GM23338 (cell line): Measurements from ENCODE around the gene TARS2. TPM values are rescaled to one million over a fixed set of nuclear protein-coding genes. Genes with fewer than 3 reads are reported as not detected.
A peak's percentile ranks its signal among the peaks of the same experiment; 100 is the strongest.

Source experiments
- ATAC-seq: fragments of 200-7000 bp; cut with Tn5 transposase; 3 replicates; pipeline ENCODE4 v1.9.1; 2020
- DNase-seq: peaks from one replicate; pipeline ENCODE4 v3.0.0-alpha.2; 2015; ENCODE audit warnings: low spot score
- H2AFZ ChIP-seq: fragments of 200-600 bp; sonication (generic); 2 replicates; pipeline ENCODE4 v1.8.0; 2016; ENCODE audit warnings: antibody characterized with exemption, mild to moderate bottlenecking, moderate library complexity
- H3F3A ChIP-seq: fragments of 200-600 bp; sonication (generic); replicated peaks from 2 replicates; pipeline ENCODE4 v1.8.0; 2017; ENCODE audit warnings: antibody characterized with exemption, mixed run types, low read depth
- H3K27ac ChIP-seq: fragments of 200-600 bp; sonication (generic); 2 replicates; pipeline ENCODE4 v1.6.1; 2016; ENCODE audit warnings: low read depth
- H3K27me3 ChIP-seq: fragments of 200-600 bp; sonication (generic); 2 replicates; pipeline ENCODE4 v1.8.0; 2016; ENCODE audit warnings: mild to moderate bottlenecking, mixed run types, moderate library complexity; ENCODE audit not compliant: insufficient read depth
- H3K36me3 ChIP-seq: fragments of 200-600 bp; sonication (generic); 2 replicates; pipeline ENCODE4 v1.8.0; 2016; ENCODE audit warnings: mild to moderate bottlenecking; ENCODE audit not compliant: insufficient read depth
- H3K4me1 ChIP-seq: fragments of 200-600 bp; sonication (generic); 2 replicates; pipeline ENCODE4 v1.8.0; 2016; ENCODE audit warnings: mild to moderate bottlenecking, moderate library complexity; ENCODE audit not compliant: insufficient read depth
- H3K4me2 ChIP-seq: fragments of 200-600 bp; sonication (generic); 2 replicates; pipeline ENCODE4 v1.7.1; 2017; ENCODE audit warnings: mixed run types
- H3K4me3 ChIP-seq: fragments of 200-600 bp; sonication (generic); 2 replicates; pipeline ENCODE4 v1.6.1; 2016; ENCODE audit warnings: mixed run types
- H3K79me2 ChIP-seq: fragments of 200-600 bp; sonication (generic); replicated peaks from 2 replicates; pipeline ENCODE4 v1.8.0; 2017; ENCODE audit warnings: mild to moderate bottlenecking; ENCODE audit not compliant: insufficient read depth
- H3K9me2 ChIP-seq: fragments of 200-600 bp; sonication (generic); 2 replicates; pipeline ENCODE4 v1.8.0; 2017; ENCODE audit not compliant: insufficient read depth
- H4K20me1 ChIP-seq: fragments of 200-600 bp; sonication (generic); replicated peaks from 2 replicates; pipeline ENCODE4 v1.8.0; 2017; ENCODE audit warnings: mild to moderate bottlenecking; ENCODE audit not compliant: insufficient read depth
- H3K27ac Mint-ChIP-seq: 2 replicates; pipeline ENCODE4 v1.8.0; 2020; ENCODE audit warnings: inconsistent platforms, mild to moderate bottlenecking, moderate library complexity, mixed read lengths
- H3K27me3 Mint-ChIP-seq: 3 replicates; pipeline ENCODE4 v1.8.0; 2022; ENCODE audit warnings: low read depth, mild to moderate bottlenecking, moderate library complexity, mixed read lengths, inconsistent platforms; ENCODE audit not compliant: insufficient read depth, poor library complexity
- H3K36me3 Mint-ChIP-seq: 3 replicates; pipeline ENCODE4 v1.8.0; 2021; ENCODE audit warnings: low read depth, mild to moderate bottlenecking, inconsistent platforms, moderate library complexity, mixed read lengths
- H3K4me1 Mint-ChIP-seq: 3 replicates; pipeline ENCODE4 v1.8.0; 2020; ENCODE audit warnings: mild to moderate bottlenecking, inconsistent platforms, mixed read lengths
- H3K4me3 Mint-ChIP-seq: 3 replicates; pipeline ENCODE4 v1.8.0; 2021; ENCODE audit warnings: moderate library complexity, mild to moderate bottlenecking, inconsistent platforms, mixed read lengths
- H3K9me3 Mint-ChIP-seq: 3 replicates; pipeline ENCODE4 v1.8.0; 2020; ENCODE audit warnings: moderate library complexity, mild to moderate bottlenecking, inconsistent platforms, mixed read lengths
- CREB1 ChIP-seq: fragments of 250-450 bp; sonication (Bioruptor Pico); IDR thresholded peaks from 2 replicates; pipeline ENCODE4 v1.5.0; 2020; ENCODE audit warnings: low read depth, mild to moderate bottlenecking, moderate library complexity
- ETS1 ChIP-seq: IDR thresholded peaks from 2 replicates; pipeline ENCODE4 v1.6.1; 2016; ENCODE audit warnings: antibody characterized with exemption
- EZH2phosphoT487 ChIP-seq: fragments of 200-600 bp; sonication (generic); IDR thresholded peaks from one replicate; pipeline ENCODE4 v1.8.1; 2018; ENCODE audit warnings: antibody characterized with exemption; ENCODE audit not compliant: unreplicated experiment
- JUNB ChIP-seq: IDR thresholded peaks from one replicate; pipeline ENCODE4 v1.6.1; 2016; ENCODE audit warnings: antibody characterized with exemption; ENCODE audit not compliant: unreplicated experiment
- NANOG ChIP-seq: IDR thresholded peaks from 2 replicates; pipeline ENCODE4 v1.6.1; 2016; ENCODE audit warnings: antibody characterized with exemption, borderline replicate concordance
- POLR2AphosphoS5 ChIP-seq: IDR thresholded peaks from 2 replicates; pipeline ENCODE4 v1.6.1; 2016; ENCODE audit warnings: antibody characterized with exemption, low read depth
- STAT1 ChIP-seq: IDR thresholded peaks from one replicate; pipeline ENCODE4 v1.6.1; 2016; ENCODE audit warnings: antibody characterized with exemption; ENCODE audit not compliant: unreplicated experiment
- ZNF114 ChIP-seq: fragments of 250-450 bp; sonication (Bioruptor Pico); IDR thresholded peaks from 2 replicates; pipeline ENCODE4 v1.5.0; 2020; ENCODE audit warnings: mild to moderate bottlenecking, moderate library complexity
- polyA plus RNA-seq: library from polyadenylated mRNA; unstranded; fragments of >200 nt; fragmentation: Nextera tagmentation; extraction: Ambion mirVana; gene quantifications from 2 replicates; pipeline ENCODE4 v1.2.1, GENCODE V29; 2016
- total RNA-seq: library from RNA; depleted of rRNA; stranded (reverse); fragments of >200 nt; shearing (Covaris generic); gene quantifications from 2 replicates; pipeline ENCODE4 v1.2.3, GENCODE V29; 2014
- TF ChIP-seq, protein P1 (sequence below): IDR thresholded peaks from one replicate; pipeline ENCODE4 v1.6.1; 2018; ENCODE audit warnings: antibody characterized with exemption; ENCODE audit not compliant: unreplicated experiment
- TF ChIP-seq, protein P2 (sequence below), 2 experiments: fragments of 200-600 bp in 1 of 2; sonication (generic) in 1 of 2; conservative IDR thresholded peaks; 2 replicates each; pipeline versions ENCODE4 v1.5.1 to v1.6.1; 2016 to 2017; ENCODE audit warnings: antibody characterized with exemption in 2 of 2, low read depth in 2 of 2, mild to moderate bottlenecking in 2 of 2, moderate library complexity in 1 of 2

Gene TARS2
- total and polyA plus RNA-seq, 2 experiments from 2014 or later: 19.5 to 28.4 TPM

DNA sequence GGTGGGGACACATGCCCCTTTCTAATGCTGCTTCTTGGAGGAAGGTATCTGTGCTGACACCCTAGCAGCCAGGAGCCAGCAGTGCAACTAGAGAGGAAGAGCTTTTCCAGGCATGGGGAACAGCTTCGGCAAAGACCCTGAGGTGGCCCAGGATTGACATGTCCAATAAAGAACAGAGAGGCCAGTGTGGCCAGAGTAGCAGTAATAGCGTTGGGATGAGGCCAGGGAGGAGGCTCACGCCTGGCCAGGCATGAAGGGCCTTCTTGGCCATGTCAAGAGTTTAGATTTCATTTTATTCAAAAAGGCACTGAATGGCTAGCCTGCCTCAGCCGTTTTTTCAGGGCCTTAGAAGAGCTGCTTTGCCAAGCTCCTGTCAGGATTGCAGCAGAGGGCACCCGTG, 45.6 kb downstream of the TARS2 start:
- DNase-seq (no peak), ATAC-seq (no peak)
- Mint-ChIP-seq H3K9me3 (no peaks in the 10 kb centered on the region), H3K27me3 (peaks cover 3% of the 10 kb centered on the region), H3K4me1 (peaks cover 18% of the 10 kb centered on the region), H3K36me3 (no peaks in the 10 kb centered on the region), H3K27ac (no peak overlapping the region), H3K4me3 (no peak overlapping the region; the same call in 2 of the 3 replicates)
- no peak overlapping the region for H2AFZ ChIP-seq
- no peak overlapping the region for H3K4me2 ChIP-seq
- no peak overlapping the region for H3K27ac ChIP-seq
- no peaks in the 10 kb centered on the region for H3K9me2 ChIP-seq
- H3K27me3 ChIP-seq: no peaks in the 10 kb centered on the region
- no peaks in the 10 kb centered on the region for H3K79me2 ChIP-seq
- 0 out of 2 replicates have a peak, but pooled peaks cover 2% of the 10 kb centered on the region for H3K4me1 ChIP-seq
- TF ChIP-seq CREB1 (CRISPR knock-in tag) (no peak), ETS1 (no peak), POLR2AphosphoS5 (no peak), JUNB (no peak), ZNF114 (CRISPR knock-in tag) (no peak), EZH2phosphoT487 (no peak), STAT1 (no peak), NANOG (no peak)
- TF ChIP-seq, protein P1, sequence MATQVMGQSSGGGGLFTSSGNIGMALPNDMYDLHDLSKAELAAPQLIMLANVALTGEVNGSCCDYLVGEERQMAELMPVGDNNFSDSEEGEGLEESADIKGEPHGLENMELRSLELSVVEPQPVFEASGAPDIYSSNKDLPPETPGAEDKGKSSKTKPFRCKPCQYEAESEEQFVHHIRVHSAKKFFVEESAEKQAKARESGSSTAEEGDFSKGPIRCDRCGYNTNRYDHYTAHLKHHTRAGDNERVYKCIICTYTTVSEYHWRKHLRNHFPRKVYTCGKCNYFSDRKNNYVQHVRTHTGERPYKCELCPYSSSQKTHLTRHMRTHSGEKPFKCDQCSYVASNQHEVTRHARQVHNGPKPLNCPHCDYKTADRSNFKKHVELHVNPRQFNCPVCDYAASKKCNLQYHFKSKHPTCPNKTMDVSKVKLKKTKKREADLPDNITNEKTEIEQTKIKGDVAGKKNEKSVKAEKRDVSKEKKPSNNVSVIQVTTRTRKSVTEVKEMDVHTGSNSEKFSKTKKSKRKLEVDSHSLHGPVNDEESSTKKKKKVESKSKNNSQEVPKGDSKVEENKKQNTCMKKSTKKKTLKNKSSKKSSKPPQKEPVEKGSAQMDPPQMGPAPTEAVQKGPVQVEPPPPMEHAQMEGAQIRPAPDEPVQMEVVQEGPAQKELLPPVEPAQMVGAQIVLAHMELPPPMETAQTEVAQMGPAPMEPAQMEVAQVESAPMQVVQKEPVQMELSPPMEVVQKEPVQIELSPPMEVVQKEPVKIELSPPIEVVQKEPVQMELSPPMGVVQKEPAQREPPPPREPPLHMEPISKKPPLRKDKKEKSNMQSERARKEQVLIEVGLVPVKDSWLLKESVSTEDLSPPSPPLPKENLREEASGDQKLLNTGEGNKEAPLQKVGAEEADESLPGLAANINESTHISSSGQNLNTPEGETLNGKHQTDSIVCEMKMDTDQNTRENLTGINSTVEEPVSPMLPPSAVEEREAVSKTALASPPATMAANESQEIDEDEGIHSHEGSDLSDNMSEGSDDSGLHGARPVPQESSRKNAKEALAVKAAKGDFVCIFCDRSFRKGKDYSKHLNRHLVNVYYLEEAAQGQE: no peak
- H4K20me1 ChIP-seq: no peaks in the 10 kb centered on the region
- H3K36me3 ChIP-seq: no peaks in the 10 kb centered on the region
- no peak overlapping the region for H3K4me3 ChIP-seq
- H3F3A ChIP-seq: peaks cover 7% of the 10 kb centered on the region; the same call in 1 of the 2 replicates

DNA sequence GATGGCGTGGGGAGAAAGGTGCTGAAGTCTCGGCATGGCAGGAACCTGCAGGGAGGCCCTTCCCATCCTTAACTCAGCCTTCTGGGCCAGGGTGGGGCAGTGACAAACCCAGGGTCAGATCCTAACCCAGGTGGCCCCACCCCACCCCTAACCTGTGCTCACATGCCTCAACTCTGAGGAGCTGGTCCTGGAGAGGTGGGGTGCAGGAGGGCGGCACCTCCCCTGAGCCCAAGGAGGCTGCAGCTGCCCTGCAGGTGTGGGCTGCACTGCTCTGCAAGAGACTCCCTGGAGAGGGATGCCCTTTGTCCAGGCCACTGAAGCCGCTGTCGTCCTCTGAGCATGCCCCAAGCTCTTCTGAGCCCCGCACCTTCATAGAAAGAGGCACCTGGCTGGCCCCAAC, 46.8 kb downstream of the TARS2 start:
- no peak overlapping the region for H3K4me2 ChIP-seq
- Mint-ChIP-seq H3K27me3 (peaks cover 4% of the 10 kb centered on the region), H3K4me3 (no peak overlapping the region), H3K4me1 (peaks cover 28% of the 10 kb centered on the region), H3K36me3 (no peaks in the 10 kb centered on the region), H3K27ac (no peak overlapping the region), H3K9me3 (no peaks in the 10 kb centered on the region)
- H3K4me1 ChIP-seq: peaks cover 7% of the 10 kb centered on the region; the same call in 1 of the 2 replicates
- peaks cover 7% of the 10 kb centered on the region; the same call in 1 of the 2 replicates for H3F3A ChIP-seq
- peak overlapping the region; percentile 56; the same call in 1 of the 2 replicates for H2AFZ ChIP-seq
- H3K4me3 ChIP-seq: no peak overlapping the region
- no peaks in the 10 kb centered on the region for H3K9me2 ChIP-seq
- no peaks in the 10 kb centered on the region for H3K36me3 ChIP-seq
- peak; percentile 10 for ATAC-seq
- H3K27me3 ChIP-seq: no peaks in the 10 kb centered on the region
- no peak overlapping the region for H3K27ac ChIP-seq
- no peaks in the 10 kb centered on the region for H4K20me1 ChIP-seq
- H3K79me2 ChIP-seq: no peaks in the 10 kb centered on the region
- no peak for DNase-seq
- TF ChIP-seq JUNB (no peak), ETS1 (no peak), ZNF114 (CRISPR knock-in tag) (no peak), STAT1 (no peak), NANOG (no peak), POLR2AphosphoS5 (no peak), EZH2phosphoT487 (no peak)
- TF ChIP-seq, protein P2, sequence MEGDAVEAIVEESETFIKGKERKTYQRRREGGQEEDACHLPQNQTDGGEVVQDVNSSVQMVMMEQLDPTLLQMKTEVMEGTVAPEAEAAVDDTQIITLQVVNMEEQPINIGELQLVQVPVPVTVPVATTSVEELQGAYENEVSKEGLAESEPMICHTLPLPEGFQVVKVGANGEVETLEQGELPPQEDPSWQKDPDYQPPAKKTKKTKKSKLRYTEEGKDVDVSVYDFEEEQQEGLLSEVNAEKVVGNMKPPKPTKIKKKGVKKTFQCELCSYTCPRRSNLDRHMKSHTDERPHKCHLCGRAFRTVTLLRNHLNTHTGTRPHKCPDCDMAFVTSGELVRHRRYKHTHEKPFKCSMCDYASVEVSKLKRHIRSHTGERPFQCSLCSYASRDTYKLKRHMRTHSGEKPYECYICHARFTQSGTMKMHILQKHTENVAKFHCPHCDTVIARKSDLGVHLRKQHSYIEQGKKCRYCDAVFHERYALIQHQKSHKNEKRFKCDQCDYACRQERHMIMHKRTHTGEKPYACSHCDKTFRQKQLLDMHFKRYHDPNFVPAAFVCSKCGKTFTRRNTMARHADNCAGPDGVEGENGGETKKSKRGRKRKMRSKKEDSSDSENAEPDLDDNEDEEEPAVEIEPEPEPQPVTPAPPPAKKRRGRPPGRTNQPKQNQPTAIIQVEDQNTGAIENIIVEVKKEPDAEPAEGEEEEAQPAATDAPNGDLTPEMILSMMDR (conservative IDR thresholded peaks at IDR 0.05; ENCODE audit: low read depth in 2 of 2): no peak
